Uterus (tissue), 2 donors: Measurements from ENCODE around the gene ZNF892.

ENCODE experiments used
- POLR2A ChIP-seq, 2 donors: fragments of 450-650 bp; IDR thresholded peaks; one replicate each; pipeline ENCODE4 v1.6.1; 2016; ENCODE audit warnings: antibody characterized with exemption in 2 of 2, mild to moderate bottlenecking in 1 of 2, moderate library complexity in 1 of 2
- TF ChIP-seq, protein P1 (sequence below), 4 experiments: fragments of 200-600 bp in 2 of 4; fragments of 450-650 bp in 2 of 4; sonication (generic) in 2 of 4; IDR thresholded peaks; one replicate each; pipeline ENCODE4 v1.5.1; 2016 to 2019; ENCODE audit warnings: antibody characterized with exemption in 4 of 4, mild to moderate bottlenecking in 2 of 4, moderate library complexity in 1 of 4

DNA sequence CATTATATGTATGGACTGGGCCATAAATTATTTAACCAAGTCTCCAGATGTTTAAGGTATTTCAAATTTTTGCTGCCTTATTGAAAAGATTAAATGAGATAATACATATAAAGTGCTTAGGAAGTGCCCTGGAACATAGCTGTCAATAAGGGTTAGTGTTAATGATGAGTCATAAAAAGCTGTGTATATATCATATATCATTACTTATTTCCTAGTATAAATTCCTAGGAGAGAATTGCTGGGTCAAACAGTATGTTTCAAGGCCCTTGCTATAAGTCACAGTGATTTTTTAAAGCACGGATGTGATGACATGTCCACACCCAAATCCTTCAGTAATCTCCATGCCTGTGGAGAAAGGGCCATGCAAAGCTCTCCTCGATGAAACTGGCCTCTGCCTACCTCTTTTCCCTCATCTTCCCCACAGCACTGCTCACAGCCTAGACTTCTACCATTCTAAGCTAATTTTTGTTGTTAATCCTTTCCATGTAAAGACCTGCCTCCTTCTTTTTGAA, 33.2 kb upstream of the ZNF892 start:
- TF ChIP-seq, protein P1, sequence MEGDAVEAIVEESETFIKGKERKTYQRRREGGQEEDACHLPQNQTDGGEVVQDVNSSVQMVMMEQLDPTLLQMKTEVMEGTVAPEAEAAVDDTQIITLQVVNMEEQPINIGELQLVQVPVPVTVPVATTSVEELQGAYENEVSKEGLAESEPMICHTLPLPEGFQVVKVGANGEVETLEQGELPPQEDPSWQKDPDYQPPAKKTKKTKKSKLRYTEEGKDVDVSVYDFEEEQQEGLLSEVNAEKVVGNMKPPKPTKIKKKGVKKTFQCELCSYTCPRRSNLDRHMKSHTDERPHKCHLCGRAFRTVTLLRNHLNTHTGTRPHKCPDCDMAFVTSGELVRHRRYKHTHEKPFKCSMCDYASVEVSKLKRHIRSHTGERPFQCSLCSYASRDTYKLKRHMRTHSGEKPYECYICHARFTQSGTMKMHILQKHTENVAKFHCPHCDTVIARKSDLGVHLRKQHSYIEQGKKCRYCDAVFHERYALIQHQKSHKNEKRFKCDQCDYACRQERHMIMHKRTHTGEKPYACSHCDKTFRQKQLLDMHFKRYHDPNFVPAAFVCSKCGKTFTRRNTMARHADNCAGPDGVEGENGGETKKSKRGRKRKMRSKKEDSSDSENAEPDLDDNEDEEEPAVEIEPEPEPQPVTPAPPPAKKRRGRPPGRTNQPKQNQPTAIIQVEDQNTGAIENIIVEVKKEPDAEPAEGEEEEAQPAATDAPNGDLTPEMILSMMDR (IDR thresholded peaks at IDR 0.05), result no peak
- no peak for TF ChIP-seq POLR2A (IDR thresholded peaks at IDR 0.05)
